Measurements from ENCODE around the gene SNRPB2.

Gene SNRPB2

GRCh38 chr20:16775961-16776360 is 46.1 kb downstream of the SNRPB2 start:
- no peak overlapping the region for H3K4me3 ChIP-seq (ENCODE audit: low read depth, low read length)
- TF ChIP-seq, protein P1, sequence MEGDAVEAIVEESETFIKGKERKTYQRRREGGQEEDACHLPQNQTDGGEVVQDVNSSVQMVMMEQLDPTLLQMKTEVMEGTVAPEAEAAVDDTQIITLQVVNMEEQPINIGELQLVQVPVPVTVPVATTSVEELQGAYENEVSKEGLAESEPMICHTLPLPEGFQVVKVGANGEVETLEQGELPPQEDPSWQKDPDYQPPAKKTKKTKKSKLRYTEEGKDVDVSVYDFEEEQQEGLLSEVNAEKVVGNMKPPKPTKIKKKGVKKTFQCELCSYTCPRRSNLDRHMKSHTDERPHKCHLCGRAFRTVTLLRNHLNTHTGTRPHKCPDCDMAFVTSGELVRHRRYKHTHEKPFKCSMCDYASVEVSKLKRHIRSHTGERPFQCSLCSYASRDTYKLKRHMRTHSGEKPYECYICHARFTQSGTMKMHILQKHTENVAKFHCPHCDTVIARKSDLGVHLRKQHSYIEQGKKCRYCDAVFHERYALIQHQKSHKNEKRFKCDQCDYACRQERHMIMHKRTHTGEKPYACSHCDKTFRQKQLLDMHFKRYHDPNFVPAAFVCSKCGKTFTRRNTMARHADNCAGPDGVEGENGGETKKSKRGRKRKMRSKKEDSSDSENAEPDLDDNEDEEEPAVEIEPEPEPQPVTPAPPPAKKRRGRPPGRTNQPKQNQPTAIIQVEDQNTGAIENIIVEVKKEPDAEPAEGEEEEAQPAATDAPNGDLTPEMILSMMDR (IDR thresholded peaks at IDR 0.05; ENCODE audit: insufficient read depth, low read depth, low read length, missing control alignments), result no peak
- DNase-seq (ENCODE audit: low read depth), result no peak

DNA sequence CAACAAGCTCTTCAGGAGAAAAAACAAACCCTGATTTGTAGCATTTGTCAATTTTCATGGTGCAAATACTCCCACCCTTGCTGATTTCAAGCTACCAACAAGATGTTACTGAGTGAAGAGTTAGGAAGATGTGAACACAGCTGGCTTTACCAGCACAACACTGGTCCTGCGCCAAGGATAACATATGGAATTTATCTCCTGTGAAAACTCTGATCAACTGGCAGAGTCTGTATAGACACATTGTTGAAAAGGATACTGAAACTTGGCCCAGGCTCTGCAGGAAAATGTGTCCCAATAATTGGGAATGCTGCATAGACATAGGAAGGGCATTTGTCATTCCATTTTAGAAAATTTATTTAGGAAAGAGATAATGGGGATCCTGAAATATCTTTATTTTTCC is 47.3 kb downstream of the SNRPB2 start:
- TF ChIP-seq, protein P1 (IDR thresholded peaks at IDR 0.05; ENCODE audit: insufficient read depth, low read depth, low read length, missing control alignments), result no peak
- no peak overlapping the region for H3K4me3 ChIP-seq (ENCODE audit: low read depth, low read length)
- no peak for DNase-seq (ENCODE audit: low read depth)

DNA sequence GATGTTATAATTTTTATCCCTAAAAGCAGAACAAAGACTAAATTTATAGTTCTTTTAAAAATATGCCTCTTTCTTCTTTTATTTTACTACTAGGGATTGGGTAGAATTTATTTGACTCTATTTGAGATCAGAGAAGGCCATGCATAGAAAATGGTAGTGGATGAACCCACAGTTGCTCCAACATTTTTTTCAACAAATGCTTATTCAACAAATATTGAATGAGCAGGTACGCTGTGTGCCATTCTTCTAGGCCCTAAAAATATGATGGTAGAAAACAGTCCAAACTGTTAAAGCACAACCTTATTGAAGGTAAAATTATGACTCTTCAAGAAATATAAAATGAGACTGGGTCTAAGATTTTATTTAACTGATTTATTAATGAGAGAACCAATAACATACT is 48.3 kb downstream of the SNRPB2 start:
- H3K4me3 ChIP-seq (ENCODE audit: low read depth, low read length), result no peak overlapping the region
- TF ChIP-seq, protein P1 (IDR thresholded peaks at IDR 0.05; ENCODE audit: insufficient read depth, low read depth, low read length, missing control alignments), result no peak
- no peak for DNase-seq (ENCODE audit: low read depth)

GRCh38 chr20:16781496-16781895 is 51.7 kb downstream of the SNRPB2 start:
- DNase-seq (ENCODE audit: low read depth), result no peak
- TF ChIP-seq, protein P1 (IDR thresholded peaks at IDR 0.05; ENCODE audit: insufficient read depth, low read depth, low read length, missing control alignments), result no peak
- H3K4me3 ChIP-seq (ENCODE audit: low read depth, low read length), result no peak overlapping the region

GRCh38 chr20:16785226-16785625 is 55.4 kb downstream of the SNRPB2 start:
- no peak overlapping the region for H3K4me3 ChIP-seq (ENCODE audit: low read depth, low read length)
- TF ChIP-seq, protein P1 (IDR thresholded peaks at IDR 0.05; ENCODE audit: insufficient read depth, low read depth, low read length, missing control alignments), result no peak
- DNase-seq (ENCODE audit: low read depth), result no peak
